Measurements from ENCODE around the gene CAMK1G. TPM values are rescaled to one million over a fixed set of nuclear protein-coding genes. Genes with fewer than 3 reads are reported as not detected.

Gene CAMK1G
- total and polyA plus RNA-seq, 8 donors, result 0.29 to 9.9 (median 8.2) TPM

GRCh38 chr1:209613400-209614150 is 30.1 kb downstream of the CAMK1G start:
- Histone ChIP-seq H3K4me1 (peaks cover 0 to 2% of the 10 kb centered on the region in 2 donors), H3K36me3 (peaks cover 0 to 44% of the 10 kb centered on the region in 2 donors), H3K27me3 (no peaks in the 10 kb centered on the region), H3K4me3 (no peak overlapping the region), H3K9me3 (no peaks in the 10 kb centered on the region), H3K27ac (no peak overlapping the region)
- no peak for ATAC-seq
- TF ChIP-seq CTCF (IDR thresholded peaks at IDR 0.05), result no peak
- no peak for DNase-seq
- intact Hi-C loops (cut with DNase I), result no loop called here

GRCh38 chr1:209614151-209614420 is 30.6 kb downstream of the CAMK1G start:
- H3K36me3 ChIP-seq, result peaks cover 0 to 49% of the 10 kb centered on the region in 2 donors
- H3K4me1 ChIP-seq, result peaks cover 0 to 7% of the 10 kb centered on the region in 2 donors
- H3K27ac ChIP-seq, result no peak overlapping the region
- intact Hi-C loops (cut with DNase I), result no loop called here
- TF ChIP-seq CTCF (IDR thresholded peaks at IDR 0.05), result no peak
- H3K9me3 ChIP-seq, result no peaks in the 10 kb centered on the region
- no peaks in the 10 kb centered on the region for H3K27me3 ChIP-seq
- DNase-seq (no peak), ATAC-seq (no peak)
- H3K4me3 ChIP-seq, result no peak overlapping the region

- TF ChIP-seq CTCF (IDR thresholded peaks at IDR 0.05), result no peak
- Histone ChIP-seq H3K36me3 (peaks cover 0 to 50% of the 10 kb centered on the region in 2 donors), H3K9me3 (no peaks in the 10 kb centered on the region), H3K4me3 (no peak overlapping the region), H3K27me3 (no peaks in the 10 kb centered on the region), H3K27ac (no peak overlapping the region), H3K4me1 (peaks cover 0 to 8% of the 10 kb centered on the region in 2 donors)
- ATAC-seq (no peak), DNase-seq (no peak)
- intact Hi-C loops (cut with DNase I), result no loop called here
Measured at GRCh38 chr1:209614906-209615305, 31.4 kb downstream of the CAMK1G start.

GRCh38 chr1:209616366-209617046 is 33.0 kb downstream of the CAMK1G start:
- no peak overlapping the region for H3K4me3 ChIP-seq
- no peak for ATAC-seq
- H3K4me1 ChIP-seq, result peaks cover 0 to 18% of the 10 kb centered on the region in 2 donors
- no peak for DNase-seq
- H3K9me3 ChIP-seq, result no peaks in the 10 kb centered on the region
- no peaks in the 10 kb centered on the region for H3K27me3 ChIP-seq
- TF ChIP-seq CTCF (IDR thresholded peaks at IDR 0.05), result no peak
- H3K36me3 ChIP-seq, result peaks cover 0 to 50% of the 10 kb centered on the region in 2 donors
- H3K27ac ChIP-seq, result no peak overlapping the region
- intact Hi-C loops (cut with DNase I), result no loop called here

GRCh38 chr1:209617047-209617673 is 33.6 kb downstream of the CAMK1G start:
- intact Hi-C loops (cut with DNase I), result no loop called here
- no peak overlapping the region for H3K4me3 ChIP-seq
- no peak overlapping the region for H3K27ac ChIP-seq
- H3K27me3 ChIP-seq, result no peaks in the 10 kb centered on the region
- DNase-seq (no peak), ATAC-seq (no peak)
- H3K36me3 ChIP-seq, result peaks cover 0 to 52% of the 10 kb centered on the region in 2 donors
- peaks cover 0 to 18% of the 10 kb centered on the region in 2 donors for H3K4me1 ChIP-seq
- H3K9me3 ChIP-seq, result no peaks in the 10 kb centered on the region
- TF ChIP-seq CTCF (IDR thresholded peaks at IDR 0.05), result no peak
